Endometrial microvascular endothelial cells (primary cell): ENCODE data around the gene HTRA3. TPM values are rescaled to one million over a fixed set of nuclear protein-coding genes. Genes with fewer than 3 reads are reported as not detected.
"Not testable (repeated sequence)": the region's sequence is repeated elsewhere in the genome, so short reads cannot be mapped to it uniquely, and the experiment has no call there.

Experiments used
- in situ Hi-C: cut with HindIII; loops from 2 replicates; pipeline ENCODE4 v1.10.0; 2017; ENCODE audit warnings: low sequenced_read_pairs, low pct_unique_long_range_greater_than_20kb; ENCODE audit errors: inconsistent ontology term
- total RNA-seq: library from RNA; depleted of rRNA; stranded (reverse); fragments of >200 nt; gene quantifications from one replicate; pipeline ENCODE4 v1.2.3, GENCODE V29; 2015; ENCODE audit errors: inconsistent ontology term

HTRA3 gene
- total RNA-seq, 1 donor from 2014 or later: 1.3 TPM

GRCh38 chr4:8344377-8344776 lies 74.8 kb downstream of the HTRA3 start:
- in situ Hi-C loops: no loop called here

- in situ Hi-C loops: no loop called here
These were observed 75.7 kb downstream of the HTRA3 start for GRCh38 chr4:8345053-8345945.

GRCh38 chr4:8345946-8346814 lies 76.6 kb downstream of the HTRA3 start:
- in situ Hi-C loops: no loop called here

- in situ Hi-C loops: no loop called here
These were observed 77.5 kb downstream of the HTRA3 start for GRCh38 chr4:8346838-8347605.

- in situ Hi-C loops: no loop called here
These were observed 78.1 kb downstream of the HTRA3 start for GRCh38 chr4:8347660-8348059.

GRCh38 chr4:8348071-8348470 lies 78.5 kb downstream of the HTRA3 start:
- in situ Hi-C loops: no loop called here

GRCh38 chr4:8349236-8349635 lies 79.7 kb downstream of the HTRA3 start:
- in situ Hi-C loops: not testable (repeated sequence)

- in situ Hi-C loops: no loop called here
These were observed 80.2 kb downstream of the HTRA3 start for GRCh38 chr4:8349664-8350236.

GRCh38 chr4:8350352-8350751 lies 80.8 kb downstream of the HTRA3 start:
- in situ Hi-C loops: no loop called here

- in situ Hi-C loops: no loop called here
These were observed 81.4 kb downstream of the HTRA3 start for GRCh38 chr4:8350841-8351461.

GRCh38 chr4:8351931-8352367 lies 82.4 kb downstream of the HTRA3 start:
- in situ Hi-C loops: no loop called here

GRCh38 chr4:8352368-8353157 lies 83.0 kb downstream of the HTRA3 start:
- in situ Hi-C loops: no loop called here

GRCh38 chr4:8353158-8353669 lies 83.7 kb downstream of the HTRA3 start:
- in situ Hi-C loops: no loop called here

GRCh38 chr4:8353912-8354453 lies 84.4 kb downstream of the HTRA3 start:
- in situ Hi-C loops: no loop called here

- in situ Hi-C loops: no loop called here
These were observed 85.8 kb downstream of the HTRA3 start for GRCh38 chr4:8355306-8355705.

- in situ Hi-C loops: no loop called here
These were observed 86.5 kb downstream of the HTRA3 start for GRCh38 chr4:8355864-8356565.
